Activated CD8-positive, alpha-beta memory T cell treated with anti-CD3 and anti-CD28 coated beads for 24 hours (primary cell): ENCODE measurements around the gene INTS6.

Source experiments
- DNase-seq: peaks from one replicate; pipeline ENCODE4 v3.0.0-alpha.2; 2020

The INTS6 gene

DNA sequence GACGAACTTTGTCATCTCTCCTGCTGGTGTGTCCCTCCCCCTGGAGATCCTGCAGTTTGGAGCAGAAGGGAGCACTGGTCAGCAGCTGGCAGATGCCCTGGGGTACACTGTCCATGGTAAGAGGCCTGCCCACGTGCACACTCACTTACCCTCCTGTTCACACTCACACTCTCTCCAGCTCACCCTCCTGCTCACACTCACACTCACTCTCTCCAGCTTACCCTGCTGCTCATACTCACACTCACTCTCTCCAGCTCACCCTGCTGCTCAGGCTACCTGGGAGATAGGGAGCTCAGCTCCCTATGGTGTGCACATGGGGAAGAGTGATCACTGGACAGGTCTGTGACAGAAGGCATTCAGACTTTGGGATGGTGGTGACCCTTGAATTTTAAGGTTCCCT is 111.6 kb downstream of the INTS6 start:
- no peak for DNase-seq

- DNase-seq: no peak
Observed at GRCh38 chr13:51339952-51340732, 112.7 kb downstream of the INTS6 start.

GRCh38 chr13:51339354-51339753 is 113.5 kb downstream of the INTS6 start, which contains the start of gene SERPINE3:
Gene SERPINE3, plus strand, starts transcription at chr13:51339691. Its CDS starts 1,401 bp downstream, at chr13:51341092.
- DNase-seq: no peak

DNA sequence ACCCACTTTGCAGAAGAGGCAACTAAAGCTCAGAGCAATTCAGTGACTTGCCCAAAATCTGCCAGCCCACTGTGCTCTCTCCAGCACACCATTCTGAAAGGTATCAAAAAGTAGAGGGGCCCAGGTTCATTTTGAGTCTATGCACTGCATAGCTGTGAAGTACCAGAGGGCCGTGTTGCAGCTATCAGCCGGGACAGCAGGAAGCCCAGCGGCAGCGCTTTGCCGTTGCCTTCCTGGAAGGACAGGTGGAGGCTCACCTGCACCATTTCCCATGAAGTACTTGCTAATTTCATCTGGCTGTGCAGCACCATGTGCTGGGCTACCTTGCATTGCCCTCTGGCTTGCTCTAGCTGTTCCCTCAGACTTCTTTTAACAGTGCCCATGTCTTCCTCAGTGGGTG is 116.1 kb downstream of the INTS6 start:
- DNase-seq: no peak

DNA sequence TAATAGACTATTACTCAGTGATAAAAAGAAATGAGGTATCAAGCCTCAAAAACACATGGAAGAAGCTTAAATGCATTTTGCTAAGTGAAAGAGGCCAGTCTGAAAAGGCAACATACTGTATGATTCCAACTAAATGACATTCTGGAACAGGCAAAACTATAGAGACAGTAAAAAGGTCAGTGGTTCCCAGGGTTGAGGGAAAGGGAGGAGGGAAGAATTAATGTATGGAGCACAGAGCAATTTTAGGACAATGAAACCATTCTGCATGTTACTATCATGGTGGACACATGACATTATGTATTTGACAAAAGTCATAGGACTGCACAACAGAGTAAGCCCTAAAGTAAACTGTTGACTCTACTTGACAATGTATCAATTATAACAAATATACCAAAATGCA is 119.0 kb downstream of the INTS6 start:
- no peak for DNase-seq

DNA sequence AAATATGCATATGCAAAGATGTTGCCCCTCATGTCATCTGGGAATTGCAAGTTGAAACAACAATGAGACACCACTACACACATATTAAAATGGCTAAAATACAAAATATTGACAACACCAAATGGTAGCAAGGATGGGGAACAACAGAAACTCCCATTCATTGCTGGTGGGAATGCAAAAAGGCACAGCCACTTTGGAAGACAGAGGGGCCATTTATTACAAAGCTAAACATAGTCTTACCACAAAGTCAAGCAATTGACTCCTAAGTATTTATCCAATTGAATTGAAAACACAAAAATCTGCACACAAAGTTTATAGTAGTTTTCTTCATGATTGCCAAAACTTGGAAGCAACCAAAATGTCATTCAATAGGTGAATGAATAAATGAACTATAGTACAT is 119.4 kb downstream of the INTS6 start:
- DNase-seq: no peak

GRCh38 chr13:51332566-51333361 is 120.1 kb downstream of the INTS6 start:
- no peak for DNase-seq

DNA sequence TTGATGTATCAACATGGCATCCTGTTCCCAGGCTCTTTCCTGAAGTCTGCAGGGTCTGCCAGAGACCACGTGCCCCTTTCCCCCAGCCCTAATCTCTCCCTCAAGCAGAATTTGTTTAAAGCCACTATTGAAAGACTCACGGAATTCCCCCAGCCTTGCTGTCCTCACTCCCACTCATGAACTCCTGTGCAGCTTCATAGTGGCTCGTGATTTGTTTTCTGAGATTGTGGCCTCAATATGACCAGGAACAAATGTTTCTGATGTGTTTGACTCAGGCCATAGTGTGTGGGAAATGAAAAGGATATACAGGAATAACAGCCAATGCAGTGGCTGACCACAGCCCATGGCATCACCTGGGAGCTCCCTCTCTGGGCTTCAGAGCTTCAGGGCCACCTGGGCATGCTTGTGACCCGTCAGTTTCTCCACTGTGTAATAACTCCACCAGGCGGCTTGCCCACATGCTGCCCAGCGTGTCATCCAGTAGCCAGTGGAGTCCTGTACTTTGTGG is 121.4 kb downstream of the INTS6 start:
- DNase-seq: no peak

DNA sequence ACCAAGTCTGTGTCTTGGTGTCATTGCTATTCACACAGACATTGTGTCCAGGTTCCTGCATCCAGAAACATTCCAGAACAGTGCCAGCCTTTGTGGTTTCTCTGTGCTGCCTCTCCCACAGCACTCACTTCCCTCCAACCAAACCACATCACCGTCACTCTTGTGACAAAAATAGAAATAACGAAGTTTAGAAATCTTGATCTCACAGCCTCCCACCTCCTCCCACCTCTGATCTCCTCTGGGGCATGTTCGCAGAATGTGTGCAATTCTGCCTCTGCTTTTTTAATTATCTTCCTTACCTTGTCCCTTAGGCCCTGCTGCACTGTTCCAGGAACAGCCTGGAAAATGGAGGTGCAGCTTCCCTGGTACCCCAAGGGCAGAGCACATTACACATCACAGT is 122.0 kb downstream of the INTS6 start:
- DNase-seq: no peak

DNA sequence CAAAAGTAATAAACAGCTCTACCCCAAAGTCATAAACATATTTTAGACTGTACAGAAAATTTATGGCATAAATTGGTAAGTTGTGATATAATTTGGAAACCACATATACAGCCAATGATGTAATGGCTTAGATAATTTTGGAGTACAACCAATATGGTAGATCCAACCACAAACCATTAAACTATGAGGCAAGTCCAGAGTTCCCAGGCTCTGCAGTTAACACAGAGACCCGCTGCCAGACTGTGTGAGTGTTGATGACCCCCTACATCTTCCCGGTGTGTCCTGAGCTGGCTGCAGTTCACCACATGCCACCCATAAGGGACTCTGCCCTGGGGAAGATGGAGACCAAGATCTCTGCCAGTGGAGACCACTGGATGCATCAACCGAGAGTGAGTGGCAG is 123.2 kb downstream of the INTS6 start:
- no peak for DNase-seq

DNA sequence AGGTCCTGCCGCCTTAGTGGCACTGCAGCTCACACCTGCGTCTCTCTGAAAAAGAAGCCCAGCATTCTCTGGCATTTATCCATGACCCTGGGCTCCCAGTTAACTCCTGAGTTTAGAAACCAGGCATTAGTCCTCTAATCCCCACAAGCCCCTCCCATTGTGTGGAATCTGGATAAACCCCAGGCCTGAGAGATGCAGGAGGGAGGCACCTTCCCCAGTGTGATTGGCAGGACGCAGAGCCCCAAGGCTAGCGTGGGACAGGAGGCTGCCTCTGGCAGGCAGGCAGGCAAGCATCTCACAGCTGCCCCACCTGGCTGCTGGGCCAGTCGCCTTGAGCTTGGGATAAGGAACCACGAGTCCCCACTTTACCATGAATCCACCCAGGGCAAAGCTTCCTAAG is 124.3 kb downstream of the INTS6 start:
- no peak for DNase-seq

DNA sequence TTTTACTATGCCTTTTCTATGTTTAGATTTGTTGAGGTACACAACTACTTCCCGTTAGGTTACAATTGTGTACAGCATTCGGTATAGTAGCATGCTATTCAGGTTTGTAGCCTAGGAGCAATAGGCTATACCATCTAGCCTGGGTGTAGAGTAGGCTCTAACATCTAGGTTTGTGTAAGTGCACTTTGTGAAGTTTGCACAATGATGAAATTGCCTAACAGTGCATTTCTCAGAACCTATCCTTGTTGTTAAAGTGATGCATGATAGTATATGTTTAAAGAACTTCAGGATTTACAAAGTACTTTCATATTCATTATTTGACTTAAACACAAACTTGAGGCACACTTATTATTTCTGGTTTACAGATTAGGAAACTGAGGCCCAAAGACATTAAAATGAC is 124.9 kb downstream of the INTS6 start:
- DNase-seq: no peak

DNA sequence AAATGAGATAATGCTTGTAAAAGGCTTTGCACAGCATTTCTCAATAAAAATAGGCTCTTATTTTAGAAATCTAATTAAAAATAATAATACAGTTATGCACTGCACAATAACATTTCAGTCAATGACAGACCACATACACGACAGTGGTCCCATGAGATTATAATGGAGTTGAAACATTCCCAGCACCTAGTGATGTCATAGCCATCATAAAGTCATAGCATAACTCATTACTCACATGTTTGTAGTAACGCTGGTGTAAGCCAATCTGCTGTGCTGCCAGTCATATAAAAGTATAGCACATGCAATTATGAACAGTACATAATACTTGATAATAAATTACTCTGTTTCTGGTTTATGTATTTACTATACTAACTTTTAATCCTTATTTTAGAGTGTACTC is 126.1 kb downstream of the INTS6 start:
- no peak for DNase-seq

DNA sequence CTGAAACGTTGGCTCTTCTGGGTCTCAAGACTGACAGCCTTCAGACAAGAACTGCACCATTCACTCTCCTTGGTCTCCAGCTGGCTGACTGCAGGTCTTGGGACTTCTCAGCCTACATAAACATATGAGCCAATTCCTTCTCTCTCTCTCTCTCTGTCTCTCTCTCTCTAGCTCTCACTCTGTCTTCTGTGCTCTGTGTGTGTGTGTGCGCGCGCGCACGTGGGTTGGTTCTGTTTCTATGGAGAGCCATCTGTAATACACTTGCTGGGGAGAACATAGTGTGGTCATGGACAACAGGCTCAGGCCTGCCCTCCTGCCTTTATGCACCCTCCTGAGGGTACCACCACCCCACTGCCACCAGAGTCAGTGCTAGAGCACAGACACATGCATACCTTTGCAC is 127.0 kb downstream of the INTS6 start:
- DNase-seq: no peak

DNA sequence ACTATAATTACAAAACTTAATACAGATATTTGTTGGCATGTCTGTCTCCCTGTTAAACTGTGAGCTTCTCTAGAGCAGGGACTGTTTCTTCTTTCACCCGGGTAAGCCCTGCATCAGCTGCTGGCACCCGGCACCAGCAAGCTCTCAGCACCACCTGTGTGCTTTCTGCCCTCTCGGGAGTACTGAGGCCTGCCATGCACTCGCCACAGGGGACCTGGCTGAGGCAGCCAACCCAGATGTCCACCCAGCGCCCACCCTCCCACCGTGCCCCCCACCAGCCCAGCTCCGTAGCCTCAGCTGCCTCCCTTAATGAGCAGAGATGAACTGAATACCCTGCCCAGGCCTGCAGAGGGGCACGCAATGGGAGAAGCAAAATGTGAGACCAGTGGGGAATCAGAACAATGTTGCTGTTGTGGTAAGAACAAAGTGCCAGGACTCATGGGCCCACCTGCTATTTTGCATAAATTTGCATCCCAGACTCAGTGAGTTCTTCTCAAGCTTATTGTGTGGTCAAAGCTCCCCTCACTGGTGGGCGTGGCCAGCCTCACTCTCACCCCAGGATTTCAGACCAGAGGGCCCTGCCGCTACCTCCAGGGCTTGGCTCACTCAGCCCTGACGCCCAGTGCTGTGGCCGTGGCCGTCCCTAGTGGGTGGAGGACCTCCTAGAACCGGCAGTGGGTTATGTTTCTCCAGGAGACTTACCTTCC is 128.0 kb downstream of the INTS6 start:
- DNase-seq: no peak

DNA sequence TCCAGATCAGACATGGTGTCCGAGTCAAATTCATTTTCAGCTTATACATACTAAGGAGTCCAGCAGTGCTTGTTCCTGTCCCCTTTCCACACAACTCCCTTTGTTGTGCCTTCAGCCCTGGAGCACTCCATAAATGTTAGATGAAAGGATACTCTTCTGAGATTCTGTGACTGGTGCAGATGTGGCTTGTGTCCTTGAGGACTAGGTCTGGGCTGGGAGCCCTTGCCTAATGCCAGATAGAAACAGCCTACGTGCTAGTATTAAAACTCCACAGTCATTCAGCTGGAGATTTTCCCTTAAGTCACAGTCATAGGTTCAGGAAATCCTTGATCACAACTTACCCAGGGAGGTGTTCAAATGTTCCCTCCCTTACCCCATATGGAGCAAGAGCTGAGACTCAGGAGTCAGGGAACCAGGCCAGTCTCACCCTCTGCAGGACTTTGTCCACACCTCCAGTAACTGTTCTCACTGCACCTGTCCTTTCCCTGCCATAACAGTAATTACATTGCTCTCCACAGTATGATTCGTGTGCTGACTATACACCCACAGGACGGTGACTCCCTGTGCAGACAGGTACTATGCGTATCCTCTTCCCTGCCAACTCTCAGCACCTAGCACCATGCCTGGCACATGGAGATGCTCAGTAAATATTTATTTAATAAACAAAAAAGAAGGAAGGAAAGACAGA is 128.9 kb downstream of the INTS6 start:
- DNase-seq: no peak

GRCh38 chr13:51322826-51323225 is 130.0 kb downstream of the INTS6 start:
- DNase-seq: no peak

GRCh38 chr13:51321836-51322235 is 131.0 kb downstream of the INTS6 start:
- DNase-seq: no peak

GRCh38 chr13:51318876-51319275 is 134.0 kb downstream of the INTS6 start:
- no peak for DNase-seq

GRCh38 chr13:51318015-51318414 is 134.8 kb downstream of the INTS6 start:
- DNase-seq: no peak

DNA sequence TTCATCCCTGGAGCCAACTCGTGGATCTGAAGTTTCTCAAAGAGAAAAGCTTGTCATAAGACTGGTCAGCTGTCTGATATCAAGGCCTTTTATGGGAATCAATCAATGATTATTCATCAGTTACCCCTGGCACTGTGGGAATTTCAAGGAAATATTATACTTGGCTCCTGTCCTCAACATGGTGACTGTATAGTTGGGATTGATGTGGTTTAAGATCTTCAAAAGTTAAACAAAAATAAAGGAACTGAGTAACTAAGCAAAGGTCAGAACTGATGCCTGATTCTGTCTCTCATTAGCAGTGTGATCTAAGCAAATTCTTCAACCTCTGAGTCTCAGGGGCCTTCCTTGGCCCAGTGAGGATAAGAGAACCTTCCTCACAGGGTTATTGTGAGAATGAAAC is 135.6 kb downstream of the INTS6 start:
- DNase-seq: no peak

DNA sequence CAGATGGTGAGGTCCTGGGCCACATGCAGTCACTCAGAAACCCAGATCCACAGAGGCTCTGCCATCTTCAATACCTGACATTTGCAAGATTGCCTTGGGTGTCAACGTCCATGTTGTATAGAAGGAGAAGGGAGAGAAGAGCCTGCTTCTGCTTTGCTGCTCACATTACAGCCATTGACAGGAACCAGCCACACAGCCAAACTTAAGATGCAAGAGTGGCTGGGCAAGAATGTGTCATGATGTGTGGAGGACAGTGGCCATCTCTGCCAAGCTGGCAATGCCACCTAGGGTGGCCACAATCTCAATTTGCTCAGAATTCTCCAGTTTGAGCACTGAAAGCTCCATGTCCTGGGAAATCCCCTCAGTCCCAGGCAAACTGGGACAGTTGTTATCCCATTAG is 139.2 kb downstream of the INTS6 start:
- DNase-seq: no peak

- no peak for DNase-seq
Observed at GRCh38 chr13:51311957-51312520, 140.8 kb downstream of the INTS6 start.
